Stimulated activated CD4-positive, alpha-beta T cell treated with anti-CD3 and anti-CD28 coated beads, Interleukin-4, amount 100 ng/mL, for 24 hours (primary cell): Measurements from ENCODE around the gene ZNF555.
"Not testable (repeated sequence)": the region's sequence is repeated elsewhere in the genome, so short reads cannot be mapped to it uniquely, and the experiment has no call there.

ENCODE experiments used
- DNase-seq: peaks from one replicate; pipeline ENCODE4 v3.0.0-alpha.2; 2020

Gene ZNF555

GRCh38 chr19:2807379-2808128 is 33.7 kb upstream of the ZNF555 start:
- DNase-seq: no peak

- DNase-seq: no peak
Measured at GRCh38 chr19:2808129-2808941, 32.9 kb upstream of the ZNF555 start.

- DNase-seq: no peak
Measured at GRCh38 chr19:2809387-2810140, 31.7 kb upstream of the ZNF555 start.

GRCh38 chr19:2810141-2811091 is 30.9 kb upstream of the ZNF555 start:
- DNase-seq: no peak

- no peak for DNase-seq
Measured at GRCh38 chr19:2811221-2811722, 30.0 kb upstream of the ZNF555 start.

- DNase-seq: no peak
Measured at GRCh38 chr19:2811735-2812413, 29.4 kb upstream of the ZNF555 start.

- DNase-seq: no peak
Measured at GRCh38 chr19:2812414-2813234, 28.7 kb upstream of the ZNF555 start.

GRCh38 chr19:2813235-2814160 is 27.8 kb upstream of the ZNF555 start:
- no peak for DNase-seq

GRCh38 chr19:2814426-2814825 is 26.8 kb upstream of the ZNF555 start:
- no peak for DNase-seq

- DNase-seq: no peak
Measured at GRCh38 chr19:2815191-2815614, 26.1 kb upstream of the ZNF555 start.

GRCh38 chr19:2815923-2816322 is 25.4 kb upstream of the ZNF555 start:
- DNase-seq: no peak

GRCh38 chr19:2816641-2817040 is 24.6 kb upstream of the ZNF555 start:
- no peak for DNase-seq

GRCh38 chr19:2817237-2817829 is 23.9 kb upstream of the ZNF555 start:
- not testable (repeated sequence) for DNase-seq

- DNase-seq: peak; percentile 99
Measured at GRCh38 chr19:2819540-2820111, 21.6 kb upstream of the ZNF555 start, which contains the start of gene ZNF554. Gene ZNF554, plus strand, starts transcription at chr19:2819868. Its CDS starts 204 bp downstream, at chr19:2820072.

GRCh38 chr19:2820112-2820702 is 21.1 kb upstream of the ZNF555 start:
- DNase-seq: no peak

- DNase-seq: no peak
Measured at GRCh38 chr19:2822846-2823245, 18.4 kb upstream of the ZNF555 start.

- no peak for DNase-seq
Measured at GRCh38 chr19:2823646-2824045, 17.6 kb upstream of the ZNF555 start.

- DNase-seq: no peak
Measured at GRCh38 chr19:2824129-2824528, 17.1 kb upstream of the ZNF555 start.
